GM19438 (cell line): ENCODE data around the gene CD226.

Experiments used
- ATAC-seq: cut with Tn5 transposase; IDR thresholded peaks from one replicate; pipeline ENCODE4 v1.9.1; 2021; ENCODE audit warnings: low read depth; ENCODE audit not compliant: unreplicated experiment

CD226 gene

GRCh38 chr18:69820538-69820937 is 127.1 kb downstream of the CD226 start:
- ATAC-seq: no peak

GRCh38 chr18:69819460-69819859 is 128.2 kb downstream of the CD226 start:
- ATAC-seq: no peak

GRCh38 chr18:69817335-69817940 is 130.2 kb downstream of the CD226 start:
- ATAC-seq: no peak

- ATAC-seq: no peak
Observed at GRCh38 chr18:69814861-69815385, 132.8 kb downstream of the CD226 start.

- no peak for ATAC-seq
Observed at GRCh38 chr18:69813559-69813958, 134.1 kb downstream of the CD226 start.

- ATAC-seq: no peak
Observed at GRCh38 chr18:69808399-69808798, 139.3 kb downstream of the CD226 start.

GRCh38 chr18:69804776-69805501 is 142.7 kb downstream of the CD226 start:
- ATAC-seq: no peak
